Mesenchymal stem cell (in vitro differentiated cells and primary cell): ENCODE results near the gene FKBP5.

Experiments
- DNase-seq: peaks from one replicate; pipeline ENCODE4 v3.0.0-alpha.2; 2013
- H2AFZ ChIP-seq: one replicate; pipeline ENCODE4 v1.6.1; 2013; ENCODE audit warnings: low read depth, mild to moderate bottlenecking, control low read depth, inconsistent platforms, low read length, moderate library complexity
- H2AK5ac ChIP-seq: 2 replicates; pipeline ENCODE4 v1.6.1; 2013; ENCODE audit warnings: low read length, moderate library complexity, mild to moderate bottlenecking, inconsistent platforms; ENCODE audit not compliant: severe bottlenecking
- H2BK120ac ChIP-seq: one replicate; pipeline ENCODE4 v1.6.1; 2013; ENCODE audit warnings: low read depth, mild to moderate bottlenecking, inconsistent platforms, low read length, moderate library complexity
- H2BK12ac ChIP-seq, 2 experiments: one replicate each; pipeline ENCODE4 v1.6.1; 2013; ENCODE audit warnings: inconsistent platforms in 2 of 2, low read length in 2 of 2, mild to moderate bottlenecking in 2 of 2, moderate library complexity in 2 of 2, control low read depth in 1 of 2
- H2BK15ac ChIP-seq: one replicate; pipeline ENCODE4 v1.6.1; 2013; ENCODE audit warnings: mild to moderate bottlenecking, low read depth, inconsistent platforms; ENCODE audit not compliant: poor library complexity, severe bottlenecking
- H2BK5ac ChIP-seq: 2 replicates; pipeline ENCODE4 v1.6.1; 2013; ENCODE audit warnings: low read depth, mild to moderate bottlenecking, low read length, control low read depth, inconsistent platforms; ENCODE audit not compliant: poor library complexity, severe bottlenecking
- H3K14ac ChIP-seq, 2 experiments: one replicate each; pipeline ENCODE4 v1.6.1; 2013; ENCODE audit warnings: inconsistent platforms in 2 of 2, low read length in 2 of 2, control low read depth in 1 of 2, mild to moderate bottlenecking in 1 of 2, moderate library complexity in 1 of 2
- H3K18ac ChIP-seq, 2 experiments: one replicate each; pipeline ENCODE4 v1.6.1; 2013; ENCODE audit warnings: inconsistent platforms in 2 of 2, low read length in 2 of 2, control low read depth in 1 of 2, low read depth in 1 of 2, mild to moderate bottlenecking in 1 of 2
- H3K23ac ChIP-seq, 2 experiments: one replicate each; pipeline ENCODE4 v1.6.1; 2013; ENCODE audit warnings: inconsistent platforms in 2 of 2, low read length in 2 of 2, mild to moderate bottlenecking in 2 of 2, moderate library complexity in 2 of 2, control low read depth in 1 of 2
- H3K27ac ChIP-seq: 2 replicates; pipeline ENCODE4 v1.5.1; 2013; ENCODE audit warnings: mild to moderate bottlenecking, moderate library complexity, low read length, control low read depth, inconsistent platforms; ENCODE audit not compliant: poor library complexity, severe bottlenecking
- H3K27me3 ChIP-seq, 2 experiments: 2 replicates each; pipeline versions ENCODE4 v1.6.1 to v1.7.0; 2013; ENCODE audit warnings: low read length in 2 of 2, mild to moderate bottlenecking in 2 of 2, moderate library complexity in 2 of 2, control low read depth in 1 of 2, inconsistent platforms in 1 of 2; ENCODE audit not compliant: control insufficient read depth in 1 of 2, insufficient read depth in 1 of 2
- H3K36me3 ChIP-seq, 2 experiments: 2 replicates each; pipeline versions ENCODE4 v1.6.1 to v1.7.0; 2013; ENCODE audit warnings: low read length in 2 of 2, control low read depth in 1 of 2, inconsistent platforms in 1 of 2, low read depth in 1 of 2, mild to moderate bottlenecking in 1 of 2; ENCODE audit not compliant: insufficient read depth in 2 of 2, control insufficient read depth in 1 of 2
- H3K4ac ChIP-seq, 2 experiments: one replicate each; pipeline ENCODE4 v1.6.1; 2013; ENCODE audit warnings: inconsistent platforms in 2 of 2, low read length in 2 of 2, mild to moderate bottlenecking in 2 of 2, moderate library complexity in 2 of 2, control low read depth in 1 of 2, low read depth in 1 of 2
- H3K4me1 ChIP-seq: 2 replicates; pipeline ENCODE4 v1.6.1; 2013; ENCODE audit warnings: low read depth, low read length, control low read depth; ENCODE audit not compliant: control insufficient read depth, insufficient read depth
- H3K4me2 ChIP-seq: 2 replicates; pipeline ENCODE4 v1.6.1; 2013; ENCODE audit warnings: low read length, mild to moderate bottlenecking, inconsistent platforms; ENCODE audit not compliant: poor library complexity, severe bottlenecking
- H3K4me3 ChIP-seq, 2 experiments: 2 replicates each; pipeline versions ENCODE4 v1.5.1 to v1.7.0; 2013; ENCODE audit warnings: low read length in 2 of 2, mild to moderate bottlenecking in 2 of 2, control low read depth in 1 of 2, low read depth in 1 of 2; ENCODE audit not compliant: insufficient read depth in 1 of 2
- H3K79me1 ChIP-seq: replicated peaks from 2 replicates; pipeline ENCODE4 v1.6.1; 2013; ENCODE audit warnings: mild to moderate bottlenecking, control low read depth, low read length, inconsistent platforms; ENCODE audit not compliant: poor library complexity, severe bottlenecking
- H3K9ac ChIP-seq: 2 replicates; pipeline ENCODE4 v1.7.0; 2013; ENCODE audit warnings: mild to moderate bottlenecking, low read length, moderate library complexity
- H3K9me3 ChIP-seq: 2 replicates; pipeline ENCODE4 v1.7.0; 2013; ENCODE audit warnings: mild to moderate bottlenecking, low read length; ENCODE audit not compliant: control insufficient read depth
- H4K8ac ChIP-seq: one replicate; pipeline ENCODE4 v1.6.1; 2013; ENCODE audit warnings: inconsistent platforms, mild to moderate bottlenecking, low read length, moderate library complexity
- H4K91ac ChIP-seq: one replicate; pipeline ENCODE4 v1.6.1; 2013; ENCODE audit warnings: mild to moderate bottlenecking, low read length, inconsistent platforms
- WGBS: methylation state at CpG from one replicate; pipeline ENCODE4 v1.1.7; 2013; ENCODE audit warnings: mixed read lengths; 5-methylcytosine and 5-hydroxymethylcytosine counted together

Gene FKBP5

DNA sequence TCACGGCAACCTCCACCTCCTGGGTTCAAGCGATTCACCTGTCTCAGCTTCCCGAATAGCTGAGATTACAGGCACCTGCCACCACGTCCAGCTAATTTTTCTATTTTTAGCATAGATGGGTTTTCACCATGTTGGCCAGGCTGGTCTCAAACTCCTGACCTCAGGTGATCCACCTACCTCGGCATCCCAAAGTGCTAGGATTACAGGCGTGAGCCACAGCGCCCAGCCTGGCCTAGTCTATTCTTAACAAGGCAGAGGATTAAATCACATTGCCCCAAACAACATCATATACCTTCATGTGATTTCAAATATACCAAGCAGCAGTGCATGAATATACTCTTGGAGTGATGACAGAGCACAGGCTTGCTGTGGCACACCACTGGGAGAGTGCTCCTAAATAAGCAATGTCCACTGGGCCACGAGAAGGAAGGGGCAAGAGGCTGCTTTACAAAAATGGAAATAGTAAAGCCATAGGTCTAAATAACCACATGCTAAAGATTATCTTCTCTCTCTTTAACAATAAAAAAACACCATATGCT lies 99.4 kb downstream of the FKBP5 start:
- no peak overlapping the region for H2BK5ac ChIP-seq
- H3K4ac ChIP-seq, result no peak overlapping the region
- H3K14ac ChIP-seq, result no peak overlapping the region
- H2BK120ac ChIP-seq, result no peak overlapping the region
- no peak overlapping the region for H2AFZ ChIP-seq
- no peak for DNase-seq
- WGBS, result over 99% methylated on average over 7 of the region's 8 CpGs
- H3K9me3 ChIP-seq, result no peaks in the 10 kb centered on the region
- H3K4me1 ChIP-seq, result peaks cover 2% of the 10 kb centered on the region
- H3K27ac ChIP-seq, result no peak overlapping the region
- no peaks in the 10 kb centered on the region for H3K27me3 ChIP-seq
- H3K36me3 ChIP-seq, result peaks cover 0 to 9% of the 10 kb centered on the region in 2 experiments
- peak overlapping the region in 1 of 2 experiments; percentile 24 for H3K18ac ChIP-seq
- H2BK12ac ChIP-seq, result no peak overlapping the region
- H2BK15ac ChIP-seq, result no peak overlapping the region
- H3K4me2 ChIP-seq, result no peak overlapping the region
- H4K91ac ChIP-seq, result no peak overlapping the region
- no peak overlapping the region for H3K9ac ChIP-seq
- H3K23ac ChIP-seq, result no peak overlapping the region
- no peak overlapping the region for H3K4me3 ChIP-seq
- no peak overlapping the region for H2AK5ac ChIP-seq
- H4K8ac ChIP-seq, result no peak overlapping the region
- peaks cover 7% of the 10 kb centered on the region for H3K79me1 ChIP-seq

DNA sequence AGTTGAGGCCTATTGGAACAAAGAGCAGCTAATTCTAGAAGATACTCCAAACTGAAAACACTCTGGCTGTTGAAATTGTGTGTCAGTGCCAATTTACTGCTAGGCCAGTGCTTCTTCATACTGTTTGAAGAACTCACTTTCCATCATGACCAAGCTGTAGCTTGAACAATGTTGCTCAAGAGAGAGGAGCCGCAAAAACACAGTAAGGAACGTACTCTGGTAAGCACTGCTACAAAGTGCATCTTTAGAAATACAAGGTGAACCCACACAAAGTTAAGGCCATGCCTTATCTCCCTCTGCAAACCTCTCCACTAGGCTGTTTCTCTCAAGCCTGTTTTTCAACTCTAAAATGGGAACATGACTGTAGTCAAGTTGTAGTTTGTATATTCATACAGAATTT lies 101.5 kb downstream of the FKBP5 start:
- no peak overlapping the region for H3K4me2 ChIP-seq
- H3K9me3 ChIP-seq, result no peaks in the 10 kb centered on the region
- peaks cover 7% of the 10 kb centered on the region for H3K79me1 ChIP-seq
- H3K14ac ChIP-seq, result no peak overlapping the region
- no peaks in the 10 kb centered on the region for H3K27me3 ChIP-seq
- H3K4me1 ChIP-seq, result peaks cover 2% of the 10 kb centered on the region
- H3K4me3 ChIP-seq, result no peak overlapping the region
- H2BK5ac ChIP-seq, result no peak overlapping the region
- peaks cover 0 to 9% of the 10 kb centered on the region in 2 experiments for H3K36me3 ChIP-seq
- no peak overlapping the region for H4K8ac ChIP-seq
- no peak for DNase-seq
- no peak overlapping the region for H2AFZ ChIP-seq
- H3K23ac ChIP-seq, result no peak overlapping the region
- H3K9ac ChIP-seq, result no peak overlapping the region
- no peak overlapping the region for H2BK15ac ChIP-seq
- H2BK120ac ChIP-seq, result no peak overlapping the region
- H4K91ac ChIP-seq, result no peak overlapping the region
- H2BK12ac ChIP-seq, result no peak overlapping the region
- no peak overlapping the region for H3K4ac ChIP-seq
- H3K18ac ChIP-seq, result no peak overlapping the region
- no peak overlapping the region for H2AK5ac ChIP-seq
- 100% methylated on average over 2 of the region's 2 CpGs for WGBS
- H3K27ac ChIP-seq, result no peak overlapping the region

DNA sequence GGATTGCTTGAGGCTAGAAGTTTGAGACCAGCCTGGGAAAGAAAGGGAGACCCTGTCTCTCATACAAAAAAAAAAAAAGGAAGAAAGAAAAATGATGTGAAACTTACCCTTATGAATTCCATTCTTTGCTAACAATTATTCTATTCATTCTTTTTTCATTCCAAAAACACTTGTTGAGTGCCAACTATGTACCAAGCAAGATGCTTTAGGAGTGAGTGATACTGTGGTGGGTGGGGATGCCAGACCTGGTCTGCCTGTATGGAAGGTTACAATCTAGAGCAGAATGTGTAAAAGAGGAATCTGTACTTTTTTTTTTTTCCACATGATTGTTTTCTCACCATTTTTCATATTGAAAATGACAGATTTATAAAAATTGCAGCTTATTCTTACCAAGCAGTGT lies 102.2 kb downstream of the FKBP5 start:
- peaks cover 2% of the 10 kb centered on the region for H3K4me1 ChIP-seq
- no peak overlapping the region for H2BK5ac ChIP-seq
- H2BK12ac ChIP-seq, result no peak overlapping the region
- H4K91ac ChIP-seq, result no peak overlapping the region
- H3K23ac ChIP-seq, result no peak overlapping the region
- H2BK15ac ChIP-seq, result no peak overlapping the region
- peaks cover 0 to 9% of the 10 kb centered on the region in 2 experiments for H3K36me3 ChIP-seq
- no peak overlapping the region for H2BK120ac ChIP-seq
- H3K4ac ChIP-seq, result no peak overlapping the region
- no peak overlapping the region for H2AK5ac ChIP-seq
- H3K79me1 ChIP-seq, result peaks cover 7% of the 10 kb centered on the region
- no peak overlapping the region for H3K18ac ChIP-seq
- H3K9me3 ChIP-seq, result no peaks in the 10 kb centered on the region
- no peak overlapping the region for H3K14ac ChIP-seq
- H3K27me3 ChIP-seq, result no peaks in the 10 kb centered on the region
- H3K4me2 ChIP-seq, result no peak overlapping the region
- no peak overlapping the region for H3K9ac ChIP-seq
- no peak overlapping the region for H3K27ac ChIP-seq
- no peak overlapping the region for H2AFZ ChIP-seq
- no peak for DNase-seq
- H3K4me3 ChIP-seq, result no peak overlapping the region
- H4K8ac ChIP-seq, result no peak overlapping the region

DNA sequence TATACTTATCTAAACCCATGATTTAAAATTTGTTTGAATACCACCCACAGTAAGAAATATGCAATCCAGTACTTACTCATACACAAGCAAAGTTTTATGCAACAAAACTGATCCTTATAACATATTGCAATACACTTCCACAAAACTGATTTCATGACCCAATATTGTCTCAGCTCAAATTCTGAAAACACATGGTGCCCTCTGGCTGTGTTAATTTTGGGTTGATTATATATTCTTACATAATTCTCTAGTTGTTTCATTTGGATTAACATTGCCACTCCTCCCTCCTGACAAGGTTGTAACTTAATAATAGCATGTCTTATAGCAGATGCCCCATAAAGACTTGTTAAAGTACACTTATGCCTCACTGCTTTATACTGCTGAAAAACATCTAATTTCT lies 103.1 kb downstream of the FKBP5 start:
- H3K4ac ChIP-seq, result no peak overlapping the region
- H2BK12ac ChIP-seq, result no peak overlapping the region

More for the DNA sequence above, 103.1 kb downstream of the FKBP5 start:
- Histone ChIP-seq H3K27me3 (no peaks in the 10 kb centered on the region), H2BK120ac (no peak overlapping the region), H3K23ac (no peak overlapping the region), H3K4me1 (peaks cover 2% of the 10 kb centered on the region), H3K18ac (no peak overlapping the region), H3K79me1 (peaks cover 7% of the 10 kb centered on the region), H3K9ac (no peak overlapping the region), H3K36me3 (peaks cover 0 to 9% of the 10 kb centered on the region in 2 experiments), H3K27ac (no peak overlapping the region), H3K4me3 (no peak overlapping the region), H2AFZ (no peak overlapping the region), H4K8ac (no peak overlapping the region), H3K4me2 (no peak overlapping the region), H3K14ac (no peak overlapping the region), H4K91ac (no peak overlapping the region), H2BK15ac (no peak overlapping the region), H2AK5ac (no peak overlapping the region), H2BK5ac (no peak overlapping the region), H3K9me3 (no peaks in the 10 kb centered on the region)
- DNase-seq, result no peak
